HG03571 (cell line): ENCODE data around the gene NFKBIE.

ENCODE experiments used
- ATAC-seq: cut with Tn5 transposase; IDR thresholded peaks from one replicate; pipeline ENCODE4 v1.9.1; 2021; ENCODE audit not compliant: unreplicated experiment

Gene NFKBIE

DNA sequence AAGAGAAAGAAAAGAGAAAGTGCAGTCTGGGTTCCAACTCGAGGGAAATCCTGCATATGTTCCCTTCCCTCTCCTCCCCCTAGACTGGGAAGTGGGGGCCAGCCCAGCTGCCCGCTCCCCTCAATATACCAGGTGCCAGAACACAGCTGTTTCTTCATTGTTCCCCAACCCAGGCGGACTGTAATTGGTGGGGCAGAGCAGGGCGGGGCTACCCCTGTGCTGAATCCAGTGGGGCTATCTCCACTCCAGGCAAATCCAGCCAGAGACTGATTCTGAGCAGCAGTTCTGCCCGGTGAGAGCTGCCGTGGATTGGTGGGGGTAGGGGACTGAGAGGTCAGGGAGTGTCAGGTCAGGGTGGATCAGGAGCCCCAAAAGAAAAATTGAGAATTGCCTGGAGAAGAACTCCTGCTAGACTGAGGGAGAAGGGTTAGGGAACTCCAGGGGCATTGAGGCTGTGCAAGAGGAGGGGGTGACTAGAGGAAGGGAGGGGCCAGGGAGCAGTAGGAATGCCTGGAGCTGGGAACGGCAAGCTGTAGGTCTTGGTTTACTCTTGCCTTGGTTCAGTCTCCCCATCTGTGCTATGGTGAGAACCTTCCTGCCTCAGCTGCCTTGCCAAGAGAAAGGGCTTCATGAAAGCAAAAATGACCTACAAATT, 48.5 kb downstream of the NFKBIE start, which contains the start of gene MYMX:
Gene MYMX (plus strand): TSS at position 250 of the 655 bp plus-strand sequence. CDS start 546 bp downstream, outside the sequence.
- ATAC-seq = no peak

DNA sequence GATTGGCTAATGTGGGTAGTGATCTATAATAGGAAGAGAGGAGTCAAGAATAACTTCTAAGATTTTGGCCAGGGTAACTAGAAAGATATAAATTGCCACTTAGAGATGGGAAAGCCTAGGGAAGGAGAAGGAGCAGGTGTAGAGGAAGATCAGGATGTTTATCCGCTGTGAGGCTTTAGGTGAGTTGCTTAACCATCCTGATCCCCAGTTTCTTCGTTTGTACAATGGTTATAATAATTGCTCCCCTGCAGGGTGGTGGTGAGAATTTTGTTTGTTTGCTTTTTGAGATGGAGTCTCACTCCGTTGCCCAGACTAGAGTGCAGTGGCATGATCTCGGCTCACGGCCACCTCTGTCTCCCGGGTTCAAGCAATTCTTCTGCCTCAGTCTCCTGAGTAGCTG, 51.0 kb downstream of the NFKBIE start:
- no peak for ATAC-seq

GRCh38 chr6:44211284-44211683, 54.1 kb downstream of the NFKBIE start:
- ATAC-seq = no peak
